ENCODE results near the gene LDAH. TPM values are rescaled to one million over a fixed set of nuclear protein-coding genes. Genes with fewer than 3 reads are reported as not detected.

Gene LDAH
- total RNA-seq, 1 experiment from 2014 or later = 15.2 TPM

DNA sequence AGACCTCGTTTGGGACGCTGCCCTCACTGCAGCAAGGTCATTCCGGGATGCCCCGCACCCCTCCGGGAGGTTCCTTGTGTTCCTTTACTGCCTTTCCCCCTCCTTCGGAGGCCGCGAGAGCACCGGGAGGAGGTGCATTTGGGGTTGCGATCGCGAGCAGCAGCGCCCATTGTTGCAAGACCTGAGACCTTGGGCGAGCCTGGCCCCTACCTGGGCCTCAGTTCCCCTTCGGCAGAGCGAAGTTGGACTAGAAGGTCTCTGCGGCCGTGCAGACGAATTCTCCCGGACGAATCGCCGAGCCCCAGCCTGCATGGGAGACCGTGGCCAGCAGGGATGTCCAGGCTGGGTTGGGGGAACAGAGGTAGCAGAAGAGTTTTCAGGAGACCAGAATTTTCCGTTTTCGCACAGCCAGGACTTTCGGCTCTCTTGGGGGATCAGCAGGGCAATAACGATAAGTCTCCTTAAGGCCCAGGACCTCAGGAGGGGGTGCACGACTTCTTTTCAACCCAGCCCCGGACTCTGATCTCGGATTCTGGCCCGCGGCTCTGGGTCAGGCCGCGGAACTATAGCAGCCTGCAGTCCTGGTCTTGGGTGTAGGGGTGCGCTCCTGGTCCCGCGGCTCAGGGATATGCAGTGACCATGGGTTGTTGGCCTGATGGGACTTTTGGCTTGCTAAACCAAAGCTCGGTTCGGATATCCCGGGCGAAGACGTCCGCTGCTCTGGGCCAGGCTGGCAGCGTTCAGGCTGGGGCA lies 153.2 kb downstream of the LDAH start:
- peaks cover 2 to 3% of the 10 kb centered on the region in 2 experiments; a peak in 2 of 5 replicates for H3K9me3 Mint-ChIP-seq

More for the DNA sequence above, 153.2 kb downstream of the LDAH start:
- peaks cover 82% of the 10 kb centered on the region for H3K27me3 ChIP-seq (ENCODE audit: insufficient read depth, low read length)
- H4K91ac ChIP-seq (ENCODE audit: insufficient read length, low read depth, low read length) = no peak overlapping the region
- peak; percentile 58 for DNase-seq
- H4K5ac ChIP-seq (ENCODE audit: insufficient read length, low read depth, low read length) = no peak overlapping the region
- no peak overlapping the region for H2BK120ac ChIP-seq (ENCODE audit: low read depth, low read length, poor library complexity, severe bottlenecking)
- H3K4me1 Mint-ChIP-seq = peaks cover 35 to 67% of the 10 kb centered on the region in 2 experiments
- no peak overlapping the region; the same call in 1 of the 2 replicates for H3K14ac ChIP-seq (ENCODE audit: insufficient read depth, low read length)
- H2BK12ac ChIP-seq (ENCODE audit: insufficient read length, low read depth, low read length) = no peak overlapping the region
- no peak overlapping the region for H3K9ac ChIP-seq (ENCODE audit: extremely low read depth, insufficient read length, low read length)
- no CpG with 5 or more reads among the region's 45 CpGs for WGBS (ENCODE audit: extremely low coverage, insufficient read length, low lambda C conversion rate)
- no peak overlapping the region for H2BK20ac ChIP-seq (ENCODE audit: low read depth, low read length, poor library complexity, severe bottlenecking)
- peaks cover 0 to 2% (median 0%) of the 10 kb centered on the region in 3 experiments; a peak in 1 of 7 replicates for H3K36me3 Mint-ChIP-seq (ENCODE audit: insufficient read depth in 1 of 3, low read depth in 3 of 3)
- H3T11ph ChIP-seq (ENCODE audit: low read length) = no peak overlapping the region
- peaks cover 96% of the 10 kb centered on the region for H3K27me3 Mint-ChIP-seq (ENCODE audit: low read depth)
- no peaks in the 10 kb centered on the region for H4K20me1 ChIP-seq (ENCODE audit: control insufficient read depth, insufficient read depth, insufficient read length)
- H3K27ac Mint-ChIP-seq = no peak overlapping the region
- no peak overlapping the region for H3K4ac ChIP-seq (ENCODE audit: low read depth, low read length)
- H3K27ac ChIP-seq (ENCODE audit: insufficient read length, low read depth, low read length) = no peak overlapping the region
- H2BK15ac ChIP-seq (ENCODE audit: low read depth, low read length) = no peak overlapping the region
- no peak overlapping the region for H3K56ac ChIP-seq (ENCODE audit: insufficient read length, low read depth, low read length)
- no peaks in the 10 kb centered on the region for H3K9me3 ChIP-seq (ENCODE audit: control insufficient read depth, low read depth, low read length)
- peaks cover 4% of the 10 kb centered on the region; the same call in 1 of the 2 replicates for H3K4me1 ChIP-seq (ENCODE audit: insufficient read depth, low read length)
- H3K79me1 ChIP-seq (ENCODE audit: insufficient read depth, low read depth, low read length, poor library complexity, severe bottlenecking) = no peaks in the 10 kb centered on the region
- no peak overlapping the region for H2BK5ac ChIP-seq (ENCODE audit: insufficient read length, low read length)
- no peak overlapping the region for H2AFZ ChIP-seq (ENCODE audit: low read length)
- TF ChIP-seq, protein P1, sequence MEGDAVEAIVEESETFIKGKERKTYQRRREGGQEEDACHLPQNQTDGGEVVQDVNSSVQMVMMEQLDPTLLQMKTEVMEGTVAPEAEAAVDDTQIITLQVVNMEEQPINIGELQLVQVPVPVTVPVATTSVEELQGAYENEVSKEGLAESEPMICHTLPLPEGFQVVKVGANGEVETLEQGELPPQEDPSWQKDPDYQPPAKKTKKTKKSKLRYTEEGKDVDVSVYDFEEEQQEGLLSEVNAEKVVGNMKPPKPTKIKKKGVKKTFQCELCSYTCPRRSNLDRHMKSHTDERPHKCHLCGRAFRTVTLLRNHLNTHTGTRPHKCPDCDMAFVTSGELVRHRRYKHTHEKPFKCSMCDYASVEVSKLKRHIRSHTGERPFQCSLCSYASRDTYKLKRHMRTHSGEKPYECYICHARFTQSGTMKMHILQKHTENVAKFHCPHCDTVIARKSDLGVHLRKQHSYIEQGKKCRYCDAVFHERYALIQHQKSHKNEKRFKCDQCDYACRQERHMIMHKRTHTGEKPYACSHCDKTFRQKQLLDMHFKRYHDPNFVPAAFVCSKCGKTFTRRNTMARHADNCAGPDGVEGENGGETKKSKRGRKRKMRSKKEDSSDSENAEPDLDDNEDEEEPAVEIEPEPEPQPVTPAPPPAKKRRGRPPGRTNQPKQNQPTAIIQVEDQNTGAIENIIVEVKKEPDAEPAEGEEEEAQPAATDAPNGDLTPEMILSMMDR (conservative IDR thresholded peaks at IDR 0.05) = no peak
- H3K23ac ChIP-seq (ENCODE audit: insufficient read length, low read depth, low read length) = no peak overlapping the region
- peak overlapping the region; percentile 56 for H3K4me2 ChIP-seq (ENCODE audit: insufficient read depth, insufficient read length, low read length)
- H3K23me2 ChIP-seq (ENCODE audit: insufficient read length, low read depth, low read length, poor library complexity, severe bottlenecking) = peaks cover 18% of the 10 kb centered on the region
- peak overlapping the region in 1 of 2 experiments; percentile 72; a peak in 3 of 5 replicates for H3K4me3 Mint-ChIP-seq
- no peak overlapping the region for H2AK5ac ChIP-seq (ENCODE audit: insufficient read length, low read length)
- no peak overlapping the region for H4K8ac ChIP-seq (replicated peaks; ENCODE audit: insufficient read length, low read depth, low read length)
- H3K18ac ChIP-seq (ENCODE audit: insufficient read length, low read depth, low read length) = no peak overlapping the region
- no peaks in the 10 kb centered on the region for H3K79me2 ChIP-seq (ENCODE audit: insufficient read depth, low read length)
